ENCODE measurements around the gene IL10RB. TPM values are rescaled to one million over a fixed set of nuclear protein-coding genes. Genes with fewer than 3 reads are reported as not detected.

Gene IL10RB
- total RNA-seq, 1 donor from 2014 or later = 49.1 TPM

GRCh38 chr21:33262921-33263320 is 3.2 kb upstream of the IL10RB start:
- intact Hi-C loops (cut with DNase I) = no loop called here

DNA sequence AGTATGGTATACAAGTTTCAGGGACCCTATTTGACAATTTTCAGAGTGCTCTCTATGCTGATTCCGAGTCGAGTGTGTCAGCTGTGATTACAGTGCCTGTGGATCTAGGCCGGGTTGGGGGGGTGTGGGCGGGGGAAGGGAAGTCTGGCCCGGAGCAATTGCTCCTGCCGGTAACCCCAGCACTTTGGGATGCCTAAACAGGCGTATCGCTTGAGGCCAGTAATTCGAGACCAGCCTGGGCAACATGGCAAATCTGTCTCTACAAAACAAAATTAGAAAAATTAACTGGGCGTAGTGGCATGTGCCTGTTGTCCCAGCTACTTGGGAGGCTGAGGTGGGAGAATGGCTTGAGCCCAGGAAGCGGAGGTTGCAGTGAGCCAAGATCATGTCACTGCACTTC is 1.6 kb upstream of the IL10RB start:
- Histone ChIP-seq H3K27me3 (ENCODE audit: low read depth) (no peaks in the 10 kb centered on the region), H3K36me3 (peaks cover 34% of the 10 kb centered on the region), H3K27ac (no peak overlapping the region), H3K4me1 (peaks cover 53% of the 10 kb centered on the region), H3K4me3 (no peak overlapping the region), H3K9me3 (no peaks in the 10 kb centered on the region)
- DNase-seq = no peak
- TF ChIP-seq CTCF (IDR thresholded peaks at IDR 0.05) = no peak
- intact Hi-C loops (cut with DNase I) = no loop called here
- ATAC-seq = no peak

More at GRCh38 chr21:33262921-33263320, 3.2 kb upstream of the IL10RB start:
- H3K36me3 ChIP-seq = peaks cover 34% of the 10 kb centered on the region
- TF ChIP-seq CTCF (IDR thresholded peaks at IDR 0.05) = no peak
- H3K27me3 ChIP-seq (ENCODE audit: low read depth) = no peaks in the 10 kb centered on the region
- H3K4me3 ChIP-seq = no peak overlapping the region
- DNase-seq (no peak), ATAC-seq (no peak)
- peaks cover 44% of the 10 kb centered on the region for H3K4me1 ChIP-seq
- no peak overlapping the region for H3K27ac ChIP-seq
- no peaks in the 10 kb centered on the region for H3K9me3 ChIP-seq

DNA sequence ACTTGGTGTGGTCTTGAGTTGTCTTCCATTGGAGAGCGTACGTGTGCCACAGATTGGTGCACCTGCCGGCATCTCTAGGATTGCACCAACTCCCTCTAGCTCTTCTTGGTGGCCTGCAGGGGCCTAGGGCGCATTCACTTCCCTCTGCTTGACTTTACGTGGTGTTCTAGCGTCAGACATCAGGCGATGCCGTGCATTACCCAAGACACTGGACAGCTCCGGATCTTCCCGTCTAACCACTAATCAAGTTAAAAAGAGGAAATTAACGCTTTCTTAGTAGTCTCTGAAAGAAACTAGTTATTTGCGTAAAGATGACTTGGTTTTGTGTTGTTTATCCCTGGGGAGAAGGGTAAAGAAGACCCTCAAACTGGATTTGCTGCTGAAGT is 510 bp upstream of the IL10RB start:
- Histone ChIP-seq H3K27ac (peak overlapping the region; percentile 91), H3K4me1 (peaks cover 45% of the 10 kb centered on the region), H3K4me3 (peak overlapping the region; percentile 82), H3K27me3 (ENCODE audit: low read depth) (no peaks in the 10 kb centered on the region), H3K9me3 (no peaks in the 10 kb centered on the region), H3K36me3 (peaks cover 34% of the 10 kb centered on the region)
- TF ChIP-seq CTCF (IDR thresholded peaks at IDR 0.05) = no peak
- ATAC-seq (peak; percentile 61 to 83), DNase-seq (peak; percentile 86)
- intact Hi-C loops (cut with DNase I) = no loop called here

DNA sequence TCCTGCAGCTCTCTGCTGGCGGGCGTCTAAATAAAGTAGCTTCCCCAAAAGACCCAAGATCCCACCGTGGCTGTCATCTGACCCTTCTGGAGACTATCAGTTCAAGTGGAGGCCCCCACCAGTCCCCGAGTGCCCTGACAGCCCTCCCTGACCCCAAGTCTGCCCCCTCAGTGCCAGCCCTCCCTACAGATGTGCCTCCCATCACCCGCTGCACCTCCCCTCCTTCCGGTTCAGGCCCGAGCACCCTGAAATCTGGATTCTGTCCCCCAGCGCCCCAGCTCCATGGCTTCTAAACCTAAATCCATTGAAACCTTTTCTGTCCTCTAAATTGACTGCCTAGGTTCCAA is 595 bp downstream of the IL10RB start:
- Histone ChIP-seq H3K27me3 (ENCODE audit: low read depth) (no peaks in the 10 kb centered on the region), H3K4me3 (peak overlapping the region; percentile 82), H3K9me3 (no peaks in the 10 kb centered on the region), H3K27ac (peak overlapping the region; percentile 91), H3K36me3 (peaks cover 42% of the 10 kb centered on the region), H3K4me1 (peaks cover 38% of the 10 kb centered on the region)
- no peak for DNase-seq
- intact Hi-C loops (cut with DNase I) = no loop called here
- ATAC-seq = peak; percentile 36 to 44
- TF ChIP-seq CTCF (IDR thresholded peaks at IDR 0.05) = no peak

DNA sequence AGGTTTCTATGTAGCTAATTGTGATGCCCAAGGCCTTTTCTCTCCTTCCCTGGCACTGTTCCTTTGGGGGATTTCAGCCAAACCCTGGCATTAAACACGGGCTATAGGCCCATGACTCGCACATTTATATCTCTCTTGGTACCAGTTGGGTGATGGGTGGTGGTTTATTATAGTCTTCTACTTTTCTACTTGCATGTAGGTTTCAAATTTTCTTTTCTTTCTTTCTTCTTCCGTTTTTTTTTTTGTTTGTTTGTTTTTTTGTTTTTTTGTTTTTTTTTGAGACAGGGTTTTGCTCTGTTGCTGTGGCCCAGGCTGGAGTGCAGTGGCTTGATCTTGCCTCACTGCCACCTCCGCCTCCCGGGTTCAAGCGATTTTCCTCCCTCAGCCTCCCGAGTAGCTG is 1.1 kb downstream of the IL10RB start:
- ATAC-seq (no peak), DNase-seq (no peak)
- TF ChIP-seq CTCF (IDR thresholded peaks at IDR 0.05) = no peak
- Histone ChIP-seq H3K4me3 (peak overlapping the region; percentile 82), H3K9me3 (no peaks in the 10 kb centered on the region), H3K36me3 (peaks cover 46% of the 10 kb centered on the region), H3K4me1 (peaks cover 33% of the 10 kb centered on the region), H3K27ac (peak overlapping the region; percentile 91), H3K27me3 (ENCODE audit: low read depth) (no peaks in the 10 kb centered on the region)
- intact Hi-C loops (cut with DNase I) = no loop called here

DNA sequence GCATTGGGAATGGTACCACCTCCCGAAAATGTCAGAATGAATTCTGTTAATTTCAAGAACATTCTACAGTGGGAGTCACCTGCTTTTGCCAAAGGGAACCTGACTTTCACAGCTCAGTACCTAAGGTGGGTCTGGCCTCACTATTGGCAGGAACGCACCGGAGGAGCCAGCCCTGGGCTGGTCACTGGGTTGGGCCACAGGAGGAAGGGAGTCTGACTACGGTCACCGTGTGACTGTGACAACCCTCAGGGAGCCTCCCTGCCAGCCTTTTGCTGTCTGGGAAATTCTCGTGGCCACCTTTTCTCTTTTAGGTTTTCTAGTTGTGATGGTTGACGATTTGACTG is 2.2 kb downstream of the IL10RB start:
- DNase-seq (no peak), ATAC-seq (no peak)
- Histone ChIP-seq H3K36me3 (peaks cover 46% of the 10 kb centered on the region), H3K4me3 (no peak overlapping the region), H3K27ac (no peak overlapping the region), H3K4me1 (peaks cover 39% of the 10 kb centered on the region), H3K9me3 (no peaks in the 10 kb centered on the region), H3K27me3 (ENCODE audit: low read depth) (no peaks in the 10 kb centered on the region)
- TF ChIP-seq CTCF (IDR thresholded peaks at IDR 0.05) = no peak
- intact Hi-C loops (cut with DNase I) = no loop called here

All from lower lobe of right lung (tissue), 2 donors.